Endometrium (tissue), 2 donors: ENCODE results near the gene FXYD6.

Experiments used
- FAIRE-seq: peaks from 2 replicates; lab custom pipeline; 2012; peaks lifted over from hg19 to GRCh38; lab: Jason Lieb, UNC
- donor health status: control.
- donor health status: control.

Gene FXYD6

GRCh38 chr11:117884994-117885393 is 8.5 kb upstream of the FXYD6 start:
- no peak for FAIRE-seq

GRCh38 chr11:117883063-117883462 is 6.6 kb upstream of the FXYD6 start:
- no peak for FAIRE-seq

GRCh38 chr11:117882311-117882905 is 6.0 kb upstream of the FXYD6 start:
- no peak for FAIRE-seq

GRCh38 chr11:117881217-117881616 is 4.8 kb upstream of the FXYD6 start:
- no peak for FAIRE-seq

GRCh38 chr11:117879516-117880480 is 3.3 kb upstream of the FXYD6 start:
- FAIRE-seq, result no peak

GRCh38 chr11:117878939-117879475 is 2.5 kb upstream of the FXYD6 start:
- no peak for FAIRE-seq

- no peak for FAIRE-seq
Measured at GRCh38 chr11:117878314-117878938, 2.0 kb upstream of the FXYD6 start.

- no peak for FAIRE-seq
Measured at GRCh38 chr11:117877120-117877784, 794 bp upstream of the FXYD6 start.

GRCh38 chr11:117876059-117876340 is 458 bp downstream of the FXYD6 start:
- FAIRE-seq, result no peak

GRCh38 chr11:117875382-117876058 is 938 bp downstream of the FXYD6 start:
- no peak for FAIRE-seq

GRCh38 chr11:117874910-117875381 is 1.5 kb downstream of the FXYD6 start:
- FAIRE-seq, result no peak

GRCh38 chr11:117874253-117874909 is 2.1 kb downstream of the FXYD6 start:
- no peak for FAIRE-seq

GRCh38 chr11:117873828-117874125 is 2.7 kb downstream of the FXYD6 start:
- no peak for FAIRE-seq

- FAIRE-seq, result no peak
Measured at GRCh38 chr11:117872975-117873827, 3.3 kb downstream of the FXYD6 start.

GRCh38 chr11:117872420-117872961 is 4.0 kb downstream of the FXYD6 start:
- FAIRE-seq, result no peak

- FAIRE-seq, result no peak
Measured at GRCh38 chr11:117871784-117872183, 4.7 kb downstream of the FXYD6 start.

GRCh38 chr11:117871160-117871559 is 5.3 kb downstream of the FXYD6 start:
- no peak for FAIRE-seq

- FAIRE-seq, result no peak
Measured at GRCh38 chr11:117870103-117870952, 6.1 kb downstream of the FXYD6 start.

GRCh38 chr11:117869604-117870003 is 6.9 kb downstream of the FXYD6 start:
- FAIRE-seq, result no peak
